DMS153 treated with DMSO at 0.1 percent for 48 hours (cell line): Measurements from ENCODE around the gene KLF13.

ENCODE experiments used
- DNase-seq: peaks from one replicate; lab custom pipeline; 2025; ENCODE audit not compliant: unreplicated experiment; lab: John Stamatoyannopoulos, UW

KLF13 gene

GRCh38 chr15:31326156-31326874 lies at the start of gene KLF13:
Gene KLF13, plus strand, starts transcription at chr15:31326835. Its CDS starts 378 bp downstream, at chr15:31327213.
- peak; percentile 76 for DNase-seq

- no peak for DNase-seq
Observed at GRCh38 chr15:31277335-31278060, 49.1 kb upstream of the KLF13 start.

- no peak for DNase-seq
Observed at GRCh38 chr15:31278061-31278445, 48.6 kb upstream of the KLF13 start.

GRCh38 chr15:31278544-31279220 lies 48.0 kb upstream of the KLF13 start:
- DNase-seq: no peak

GRCh38 chr15:31279221-31280045 lies 47.2 kb upstream of the KLF13 start:
- DNase-seq: no peak

GRCh38 chr15:31280046-31280830 lies 46.4 kb upstream of the KLF13 start:
- peak; percentile 55 for DNase-seq

- no peak for DNase-seq
Observed at GRCh38 chr15:31280831-31281216, 45.8 kb upstream of the KLF13 start.

GRCh38 chr15:31283043-31283442 lies 43.6 kb upstream of the KLF13 start:
- no peak for DNase-seq

GRCh38 chr15:31285772-31286261 lies 40.8 kb upstream of the KLF13 start:
- no peak for DNase-seq

GRCh38 chr15:31291048-31291578 lies 35.5 kb upstream of the KLF13 start:
- DNase-seq: no peak

- no peak for DNase-seq
Observed at GRCh38 chr15:31292391-31293015, 34.1 kb upstream of the KLF13 start.

GRCh38 chr15:31293655-31294054 lies 33.0 kb upstream of the KLF13 start:
- DNase-seq: no peak

- DNase-seq: no peak
Observed at GRCh38 chr15:31294067-31294466, 32.6 kb upstream of the KLF13 start.

- no peak for DNase-seq
Observed at GRCh38 chr15:31295658-31296057, 31.0 kb upstream of the KLF13 start.

- DNase-seq: no peak
Observed at GRCh38 chr15:31296219-31296645, 30.4 kb upstream of the KLF13 start.

- no peak for DNase-seq
Observed at GRCh38 chr15:31296646-31297574, 29.7 kb upstream of the KLF13 start.

GRCh38 chr15:31297575-31298456 lies 28.8 kb upstream of the KLF13 start:
- DNase-seq: no peak
